ENCODE measurements around the gene PANX2.

DNA sequence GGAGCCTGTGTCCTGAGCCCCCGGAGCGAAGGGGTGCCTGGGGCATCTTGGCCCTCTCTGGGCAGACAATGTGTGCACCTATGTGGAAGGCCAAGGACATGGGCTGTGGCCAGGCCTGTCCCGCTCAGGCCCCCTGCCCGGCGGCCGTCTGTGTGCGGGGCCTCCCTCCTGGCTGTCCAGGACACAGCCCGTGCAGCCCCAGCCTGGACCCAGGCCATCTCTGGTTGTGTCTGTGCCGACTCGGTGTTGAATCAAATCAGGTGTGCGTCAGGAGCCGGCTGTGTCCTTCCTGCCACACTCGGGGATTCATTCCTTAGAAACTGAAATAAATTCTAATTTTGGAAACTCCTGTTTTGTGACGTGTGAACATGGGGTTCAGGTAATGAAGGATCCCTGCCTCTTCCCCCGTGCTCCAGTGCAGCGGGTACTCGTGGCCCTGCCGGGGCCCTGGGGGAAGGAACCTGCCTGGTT is 28.8 kb downstream of the PANX2 start:
- TF ChIP-seq, protein P1, sequence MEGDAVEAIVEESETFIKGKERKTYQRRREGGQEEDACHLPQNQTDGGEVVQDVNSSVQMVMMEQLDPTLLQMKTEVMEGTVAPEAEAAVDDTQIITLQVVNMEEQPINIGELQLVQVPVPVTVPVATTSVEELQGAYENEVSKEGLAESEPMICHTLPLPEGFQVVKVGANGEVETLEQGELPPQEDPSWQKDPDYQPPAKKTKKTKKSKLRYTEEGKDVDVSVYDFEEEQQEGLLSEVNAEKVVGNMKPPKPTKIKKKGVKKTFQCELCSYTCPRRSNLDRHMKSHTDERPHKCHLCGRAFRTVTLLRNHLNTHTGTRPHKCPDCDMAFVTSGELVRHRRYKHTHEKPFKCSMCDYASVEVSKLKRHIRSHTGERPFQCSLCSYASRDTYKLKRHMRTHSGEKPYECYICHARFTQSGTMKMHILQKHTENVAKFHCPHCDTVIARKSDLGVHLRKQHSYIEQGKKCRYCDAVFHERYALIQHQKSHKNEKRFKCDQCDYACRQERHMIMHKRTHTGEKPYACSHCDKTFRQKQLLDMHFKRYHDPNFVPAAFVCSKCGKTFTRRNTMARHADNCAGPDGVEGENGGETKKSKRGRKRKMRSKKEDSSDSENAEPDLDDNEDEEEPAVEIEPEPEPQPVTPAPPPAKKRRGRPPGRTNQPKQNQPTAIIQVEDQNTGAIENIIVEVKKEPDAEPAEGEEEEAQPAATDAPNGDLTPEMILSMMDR (IDR thresholded peaks at IDR 0.05; ENCODE audit: low read length) = no peak
- no peak for TF ChIP-seq EZH2 (IDR thresholded peaks at IDR 0.05; ENCODE audit: borderline replicate concordance, low read length)

Data from OCI-LY1 (cell line).